DOHH2 (cell line): ENCODE measurements around the gene TSKS.

ENCODE experiments used
- CTCF ChIP-seq: fragments of 200-600 bp; sonication (generic); IDR thresholded peaks from one replicate; pipeline ENCODE4 v1.5.1; 2014; ENCODE audit warnings: antibody characterized with exemption, mild to moderate bottlenecking, low read depth, low read length; ENCODE audit not compliant: poor library complexity, severe bottlenecking
- EZH2phosphoT487 ChIP-seq: fragments of 200-600 bp; sonication (generic); IDR thresholded peaks from 2 replicates; pipeline ENCODE4 v1.6.1; 2017; ENCODE audit warnings: borderline replicate concordance, mild to moderate bottlenecking, antibody characterized with exemption, low read length, moderate library complexity, mixed read lengths

GRCh38 chr19:49790866-49791265 lies 27.8 kb upstream of the TSKS start:
- no peak for TF ChIP-seq CTCF
- TF ChIP-seq EZH2phosphoT487 = no peak
